H1 (cell line): ENCODE measurements around the gene CALM3. TPM values are rescaled to one million over a fixed set of nuclear protein-coding genes. Genes with fewer than 3 reads are reported as not detected.

Experiments used
- CREB1 ChIP-seq: IDR thresholded peaks from 2 replicates; pipeline ENCODE4 v1.6.1; 2012; ENCODE audit warnings: inconsistent platforms
- SRF ChIP-seq: IDR thresholded peaks from 2 replicates; pipeline ENCODE4 v1.6.1; 2011; ENCODE audit warnings: mild to moderate bottlenecking, low read depth, low read length, moderate library complexity
- polyA plus RNA-seq, 7 experiments: library from polyadenylated mRNA; depleted of rRNA in 3 of 7; stranded (reverse) in 5 of 7; unstranded in 2 of 7; fragments of >200 nt in 5 of 7; fragments of 200-250 nt in 2 of 7; gene quantifications; 1 replicate in 5 of 7; 2 replicates in 1 of 7; 4 replicates in 1 of 7; pipeline versions ENCODE4 v1.2.1 to v1.2.3, GENCODE V29; 2011 to 2013; ENCODE audit warnings: missing spikeins in 2 of 7, mixed read lengths in 2 of 7
- total RNA-seq: library from RNA; stranded (reverse); fragmentation: NEBNext Ultra II Directional; extraction: Animal tissue kit (Norgen Biotek cat#: 25700); gene quantifications from 2 replicates; pipeline ENCODE4 v1.2.1, GENCODE V29; 2021
- TF ChIP-seq, protein P1 (sequence below): IDR thresholded peaks from 2 replicates; pipeline ENCODE4 v1.6.1; 2011; ENCODE audit warnings: low read length, improper control_type of control experiment

Gene CALM3
- total and polyA plus RNA-seq, 2 of the 8 experiments (the other 6 are each of a cell fraction or from before 2014, with no cell fraction given): 315 to 326 TPM

DNA sequence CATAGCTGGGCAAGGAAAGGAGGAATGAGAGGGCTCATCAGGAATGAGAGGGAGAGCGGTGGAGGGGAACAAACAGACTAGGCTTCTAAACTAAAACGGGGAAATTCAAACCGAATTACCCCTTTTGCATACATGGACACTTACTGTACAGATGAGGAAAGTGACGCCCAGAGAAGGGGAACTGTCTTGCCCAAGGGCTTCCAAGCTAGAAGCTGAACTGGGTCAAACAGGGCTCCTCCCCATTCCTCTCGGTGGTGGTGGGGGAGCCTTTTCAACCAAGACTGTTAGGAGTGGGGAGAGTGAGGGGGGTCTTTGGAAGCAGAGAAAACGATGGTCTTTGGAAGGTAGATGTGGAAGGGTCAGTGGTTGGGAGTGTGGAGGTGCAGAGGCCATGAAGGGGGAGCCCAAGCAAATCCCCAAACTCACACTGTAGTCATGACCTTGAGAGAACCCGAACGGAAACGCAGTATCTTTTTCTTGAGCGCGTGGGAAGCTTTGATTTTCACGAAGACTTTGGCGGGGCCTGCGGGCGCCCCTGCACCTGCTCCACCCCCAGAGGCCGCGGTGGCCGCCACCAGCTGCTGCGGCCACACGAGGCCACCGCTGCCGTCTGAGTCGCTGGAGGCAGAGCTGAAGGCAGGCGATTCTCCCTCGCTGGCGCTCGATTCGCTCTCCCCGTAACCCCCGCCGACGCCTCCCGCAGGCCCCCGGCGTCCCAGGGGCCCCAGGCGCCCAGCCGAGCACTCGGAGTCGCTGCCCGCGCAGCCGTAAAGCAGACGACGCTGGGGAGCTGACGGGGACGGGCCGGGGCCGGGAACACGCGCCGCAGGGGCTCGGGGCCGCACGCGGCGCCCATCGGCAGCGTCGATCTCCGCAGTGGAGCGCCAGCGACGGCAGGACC is 47.2 kb downstream of the CALM3 start (continued):
- TF ChIP-seq, protein P1, sequence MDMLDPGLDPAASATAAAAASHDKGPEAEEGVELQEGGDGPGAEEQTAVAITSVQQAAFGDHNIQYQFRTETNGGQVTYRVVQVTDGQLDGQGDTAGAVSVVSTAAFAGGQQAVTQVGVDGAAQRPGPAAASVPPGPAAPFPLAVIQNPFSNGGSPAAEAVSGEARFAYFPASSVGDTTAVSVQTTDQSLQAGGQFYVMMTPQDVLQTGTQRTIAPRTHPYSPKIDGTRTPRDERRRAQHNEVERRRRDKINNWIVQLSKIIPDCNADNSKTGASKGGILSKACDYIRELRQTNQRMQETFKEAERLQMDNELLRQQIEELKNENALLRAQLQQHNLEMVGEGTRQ: no peak
- TF ChIP-seq CREB1: no peak
- no peak for TF ChIP-seq SRF
